GM20431 (cell line): ENCODE measurements around the gene PTHLH.

Source experiments
- in situ Hi-C: fragments of 300-500 bp; cut with MseI, MboI; formaldehyde crosslinking; loops from one replicate; pipeline ENCODE4 v1.15.0; 2020; ENCODE audit warnings: low sequenced_read_pairs; ENCODE audit not compliant: unreplicated experiment

The PTHLH gene

DNA sequence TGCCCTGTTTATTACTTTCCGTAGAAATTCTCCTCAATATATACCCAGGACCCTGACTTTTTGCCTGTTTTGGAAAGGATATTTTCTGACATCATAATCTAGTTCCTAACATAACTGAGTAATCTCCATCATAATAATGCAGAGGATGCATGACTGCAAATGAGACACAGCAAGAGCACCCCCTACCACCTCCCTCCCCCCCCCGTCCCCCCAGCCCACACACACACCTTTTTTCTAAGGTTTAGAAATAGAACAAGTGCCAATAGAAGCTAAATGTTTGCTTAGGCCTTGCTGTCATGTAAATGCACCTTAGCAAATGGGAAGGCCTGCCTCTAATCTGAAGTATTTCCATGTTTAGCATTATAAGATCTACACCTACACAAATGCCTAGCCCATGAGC, at the start of gene PTHLH:
Gene PTHLH (minus strand): TSS at position 13 of the 400 bp plus-strand sequence. CDS start 3,239 bp downstream, outside the sequence.
- in situ Hi-C loops: no loop called here

DNA sequence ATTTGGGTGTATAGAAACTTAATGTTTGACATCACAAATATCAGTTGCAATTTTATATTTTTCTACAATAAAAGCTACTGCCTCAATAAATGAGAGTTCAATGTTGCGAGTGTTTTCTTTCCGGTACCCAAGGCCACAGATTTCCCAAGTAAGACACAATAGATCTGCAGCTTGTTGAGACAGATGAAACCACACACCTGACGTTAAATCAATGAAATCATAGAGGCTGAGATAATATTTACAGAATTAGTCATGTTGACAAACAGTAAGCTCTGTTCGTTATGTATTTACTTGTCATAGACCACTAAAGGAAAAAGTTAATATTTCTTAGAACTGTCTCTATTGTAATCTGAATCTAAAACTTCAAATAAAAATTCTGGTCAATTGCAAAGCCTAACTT, 49.2 kb upstream of the PTHLH start:
- in situ Hi-C loops: no loop called here

DNA sequence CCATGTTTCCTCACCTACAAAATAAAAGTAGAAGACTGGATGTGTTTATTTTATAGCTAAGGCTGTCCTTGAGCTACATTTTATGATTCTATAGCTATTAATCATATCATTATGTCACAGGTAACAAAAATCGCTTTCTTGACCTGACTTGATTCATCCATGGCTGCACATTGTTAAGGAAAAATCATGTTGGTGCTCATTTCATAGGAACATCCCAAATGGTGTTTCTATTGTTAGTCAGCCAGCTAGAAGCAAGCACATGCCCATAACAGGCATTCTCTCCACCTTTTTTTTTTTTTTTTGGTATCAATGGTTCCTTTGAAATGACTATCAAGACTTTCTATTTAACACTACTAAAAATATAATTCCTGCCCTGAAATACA, 45.3 kb upstream of the PTHLH start:
- in situ Hi-C loops: no loop called here

DNA sequence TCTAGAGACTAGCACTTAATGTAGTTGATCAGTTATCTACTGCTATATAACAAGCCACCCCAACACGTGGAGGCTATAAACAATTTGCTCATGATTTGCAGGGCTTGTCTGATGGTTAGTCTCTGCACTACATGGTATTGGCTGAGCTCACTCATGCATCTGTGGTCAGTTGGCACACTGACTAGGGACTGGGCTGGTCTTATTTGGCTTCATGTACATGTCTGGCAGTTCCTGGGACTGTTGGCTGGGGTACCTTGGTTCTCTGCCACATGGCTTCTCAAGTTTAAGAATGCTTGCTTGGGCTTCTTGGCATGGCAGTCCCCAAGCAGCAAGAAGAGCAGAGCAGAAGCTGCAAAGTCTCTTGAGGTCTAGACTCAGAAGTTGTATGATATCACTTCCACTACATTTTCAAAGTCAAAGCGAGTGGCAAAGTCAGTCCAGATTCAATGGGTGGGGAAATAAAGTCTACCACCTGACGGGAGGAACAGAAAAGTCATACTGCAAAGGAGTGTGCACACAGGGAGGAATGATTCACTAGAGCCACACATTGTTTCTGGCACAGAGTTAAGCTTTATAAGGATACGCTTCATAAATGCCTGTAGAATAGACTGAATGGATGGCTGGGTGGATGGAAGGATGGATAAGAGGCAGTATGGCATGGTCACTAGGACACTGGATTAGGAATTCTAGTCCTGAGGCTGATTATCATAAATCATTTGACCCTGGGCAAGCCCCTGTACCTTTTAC, 44.8 kb upstream of the PTHLH start:
- in situ Hi-C loops: no loop called here

DNA sequence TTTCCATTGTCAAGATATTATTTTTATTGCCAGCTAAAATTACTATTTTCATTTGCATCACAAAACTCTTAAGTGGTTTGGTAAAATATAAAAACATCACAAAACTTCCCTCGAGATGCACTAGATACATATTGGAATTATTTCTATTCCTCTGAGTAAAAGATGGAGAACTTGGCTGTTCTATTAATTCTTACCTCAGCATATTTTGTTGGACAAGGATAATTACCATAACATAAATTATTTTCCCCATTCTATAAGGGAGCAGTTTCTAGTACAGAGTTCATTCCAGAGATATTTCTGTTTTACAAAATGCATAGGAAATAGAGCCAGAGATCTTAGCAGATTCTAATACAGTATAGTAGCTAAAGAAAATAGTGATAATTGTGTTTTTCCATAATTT, 42.6 kb upstream of the PTHLH start:
- in situ Hi-C loops: no loop called here

DNA sequence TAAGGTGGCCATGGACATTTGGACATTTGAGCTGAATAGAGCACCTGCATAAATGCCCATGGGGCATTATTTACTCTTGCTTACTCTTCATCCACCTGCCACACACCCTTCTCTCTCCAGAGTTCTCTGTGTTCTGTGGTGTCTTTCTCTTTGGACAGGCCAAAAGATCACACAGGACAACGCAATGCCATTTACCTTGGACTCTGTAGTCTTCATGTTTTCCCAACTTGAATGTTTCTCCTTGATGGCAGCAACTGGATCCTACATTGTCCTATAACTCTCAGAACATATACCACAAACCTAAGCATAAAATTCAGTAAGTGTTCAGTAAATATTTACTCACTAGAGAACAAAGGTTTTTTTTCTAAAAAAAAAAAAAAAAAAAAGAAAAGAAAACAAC, 41.7 kb upstream of the PTHLH start:
- in situ Hi-C loops: no loop called here

DNA sequence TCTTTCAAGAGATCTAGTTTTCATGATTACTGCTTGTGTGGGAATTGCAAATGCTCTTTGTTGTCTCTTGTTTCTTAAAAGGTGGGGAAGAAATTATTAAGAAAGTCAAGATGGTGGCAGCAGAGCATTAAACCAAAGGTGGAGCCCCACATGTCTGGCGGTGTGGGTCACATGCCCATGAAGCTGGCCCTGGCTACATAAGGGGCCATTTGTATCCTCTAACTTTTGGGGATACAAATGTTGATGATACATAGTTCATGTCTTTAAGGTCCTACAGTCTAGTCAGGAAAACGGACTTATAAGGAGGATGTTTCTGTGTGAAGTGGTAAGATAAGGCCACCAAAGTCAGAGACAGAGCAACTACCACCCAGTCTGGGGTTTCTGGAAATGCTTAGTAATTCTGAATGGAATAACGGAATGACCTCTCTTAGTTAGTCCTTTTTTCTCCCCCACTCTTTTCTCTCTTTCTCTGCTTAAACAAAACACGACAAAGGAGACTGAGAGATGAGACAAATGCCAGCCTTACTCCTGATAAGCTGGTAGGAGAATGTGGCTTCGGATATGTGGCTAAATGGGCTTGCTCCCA, 39.9 kb upstream of the PTHLH start:
- in situ Hi-C loops: no loop called here

DNA sequence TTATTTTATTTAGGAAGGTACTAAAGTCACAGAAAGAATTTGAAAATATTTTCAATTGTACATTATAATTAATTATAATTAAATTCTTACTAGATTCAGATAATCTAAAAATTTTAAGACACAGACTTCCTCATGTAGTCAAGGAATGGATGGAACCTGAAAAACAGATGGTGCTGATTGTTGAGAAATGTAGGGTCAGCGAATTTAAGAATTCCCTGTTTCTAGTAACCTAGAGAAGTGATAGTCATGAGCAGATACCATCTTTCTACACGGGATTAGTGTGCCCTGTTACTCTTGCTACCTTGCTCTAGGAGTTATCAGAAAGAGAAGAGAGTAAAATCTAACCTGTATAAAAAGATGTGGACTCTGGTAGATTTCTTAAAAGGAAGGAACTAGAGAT, 37.5 kb upstream of the PTHLH start:
- in situ Hi-C loops: no loop called here

DNA sequence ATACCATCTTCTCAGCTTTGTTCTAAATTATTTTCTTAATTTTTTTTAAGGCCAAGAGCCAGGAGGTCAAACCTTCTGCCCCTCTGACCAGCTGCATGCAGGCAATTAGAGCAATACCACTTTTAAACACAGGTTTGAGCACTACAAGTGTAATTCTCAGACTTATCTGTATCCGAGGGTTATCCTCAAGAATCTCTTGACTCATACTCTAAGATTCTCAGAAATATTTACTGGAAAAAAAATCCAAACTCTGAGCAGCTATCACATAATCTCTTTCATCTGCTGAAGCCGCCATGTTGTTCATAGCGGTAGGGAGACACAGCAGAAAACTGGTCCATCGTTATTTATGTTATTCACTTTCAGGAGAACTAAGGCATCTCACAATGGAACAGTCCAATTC, 27.4 kb upstream of the PTHLH start:
- in situ Hi-C loops: no loop called here

DNA sequence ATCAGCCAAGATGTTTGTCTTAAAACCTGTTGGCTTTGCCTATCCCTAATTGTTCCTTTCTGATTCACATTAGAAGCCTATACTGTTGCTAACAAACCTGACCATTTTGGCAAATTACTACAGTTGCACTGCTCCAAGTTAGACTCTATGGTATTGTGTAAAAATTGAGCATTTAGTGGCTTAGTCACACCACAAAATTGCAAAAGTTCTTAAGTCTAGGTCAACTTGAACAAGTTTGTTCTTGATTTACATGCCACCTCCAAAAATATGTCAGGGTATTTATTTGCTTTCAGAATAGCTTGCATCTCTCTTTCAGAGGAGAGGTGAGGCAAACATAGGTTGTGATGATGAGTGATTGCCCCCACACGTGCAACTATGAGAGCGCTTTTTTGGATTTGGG, 27.0 kb upstream of the PTHLH start:
- in situ Hi-C loops: no loop called here

DNA sequence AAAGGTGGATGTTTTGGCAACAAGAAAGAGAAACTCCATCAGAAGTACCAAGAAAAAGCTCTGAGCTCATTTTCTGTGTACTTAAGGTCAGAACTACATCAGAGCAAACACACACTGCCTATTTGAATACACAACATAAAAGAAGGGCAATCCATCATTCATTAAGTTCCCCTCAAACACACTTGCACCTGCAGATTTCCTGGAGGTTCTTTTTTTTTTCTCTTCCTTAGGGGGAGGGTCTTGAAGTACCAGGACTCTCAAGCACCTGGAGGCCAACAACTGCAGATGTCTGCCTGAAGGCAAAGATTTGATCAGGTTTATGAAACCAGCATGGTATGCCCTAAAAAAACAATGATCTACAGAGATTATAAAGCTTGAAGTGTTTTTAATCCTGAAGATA, 26.1 kb upstream of the PTHLH start:
- in situ Hi-C loops: no loop called here

DNA sequence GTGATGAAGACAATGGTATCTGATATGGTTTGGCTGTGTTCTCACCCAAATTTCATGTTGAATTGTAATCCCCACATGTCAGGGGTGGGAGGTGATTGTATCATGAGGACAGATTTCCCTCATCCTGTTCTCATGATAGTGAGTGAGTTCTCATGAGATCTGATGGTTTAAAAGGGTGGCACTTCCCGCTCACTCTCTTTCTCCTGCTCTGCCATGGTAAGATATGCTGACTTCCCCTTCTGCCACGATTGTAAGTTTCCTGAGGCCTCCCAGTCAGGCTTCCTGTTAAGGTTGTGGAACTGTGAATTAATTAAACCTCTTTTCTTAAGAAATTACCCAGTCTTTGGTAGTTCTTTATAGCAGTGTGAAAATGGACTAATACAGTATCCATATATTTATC, 25.6 kb upstream of the PTHLH start:
- in situ Hi-C loops: no loop called here

DNA sequence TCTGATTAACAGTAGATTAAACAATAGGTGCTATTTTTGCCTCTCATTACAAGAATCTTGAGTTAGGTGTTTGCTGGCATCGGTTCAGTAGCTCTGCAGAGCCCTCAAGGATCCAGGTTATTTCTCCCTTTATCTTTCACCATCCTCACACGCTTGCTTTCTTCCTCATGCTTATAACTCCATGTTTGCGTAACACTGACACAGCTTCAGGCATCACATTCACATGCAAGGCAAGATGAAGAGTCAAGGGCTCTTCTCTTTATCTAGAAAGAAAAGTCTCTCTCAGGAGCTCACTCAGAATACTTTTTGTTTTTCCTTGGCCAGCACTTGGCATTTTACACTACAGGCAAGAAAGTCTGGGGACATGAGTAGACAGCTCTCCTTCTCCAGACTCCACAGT, 24.2 kb upstream of the PTHLH start:
- in situ Hi-C loops: no loop called here

DNA sequence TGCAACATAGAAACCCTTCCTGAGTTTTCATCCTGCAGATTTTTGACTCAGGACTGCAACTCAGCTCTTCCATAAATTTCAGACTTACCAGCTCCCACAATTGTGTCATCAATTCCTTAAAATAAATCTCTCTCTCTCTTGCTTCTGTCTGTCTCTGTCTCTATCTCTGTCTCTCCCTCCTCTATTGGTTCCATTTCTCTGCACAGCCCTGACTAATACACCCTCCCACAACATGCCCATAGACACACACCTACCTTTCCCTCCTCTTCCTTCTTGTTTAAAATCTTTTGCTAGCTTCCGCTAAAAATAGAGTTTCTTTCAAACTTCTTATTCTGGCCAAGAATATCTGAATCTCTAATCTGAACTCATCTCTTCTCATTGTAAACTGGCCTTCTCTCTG, 22.9 kb upstream of the PTHLH start:
- in situ Hi-C loops: no loop called here

DNA sequence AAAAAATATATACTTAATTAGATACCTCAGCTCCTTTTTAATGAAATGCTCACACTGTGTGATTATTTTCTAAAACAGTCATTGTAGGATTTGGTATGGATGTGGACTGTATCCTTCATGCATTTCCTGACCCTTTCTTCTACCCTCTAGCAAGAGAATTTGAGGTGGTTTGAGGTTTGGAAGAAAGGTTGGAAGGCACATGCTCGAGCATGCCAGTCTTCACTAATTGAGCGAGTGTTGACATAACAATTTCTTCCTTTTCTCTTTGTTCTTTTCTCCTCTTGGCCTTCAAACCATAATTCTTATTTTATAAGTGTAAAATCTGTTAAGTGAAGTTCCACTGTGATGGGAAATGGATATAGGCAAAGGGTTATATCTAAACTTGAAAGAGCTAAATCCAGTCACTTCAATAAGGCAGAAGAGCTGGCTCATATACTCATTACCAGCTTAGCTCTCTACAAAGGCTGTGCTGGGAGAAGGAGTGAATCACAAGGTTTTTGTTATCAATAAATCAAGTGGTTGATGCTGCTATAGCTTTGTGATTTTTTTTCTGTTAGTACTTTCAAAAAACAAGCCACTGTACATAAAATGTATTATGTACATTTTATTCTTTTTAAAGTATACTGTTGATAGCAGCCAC, 16.2 kb upstream of the PTHLH start:
- in situ Hi-C loops: no loop called here

DNA sequence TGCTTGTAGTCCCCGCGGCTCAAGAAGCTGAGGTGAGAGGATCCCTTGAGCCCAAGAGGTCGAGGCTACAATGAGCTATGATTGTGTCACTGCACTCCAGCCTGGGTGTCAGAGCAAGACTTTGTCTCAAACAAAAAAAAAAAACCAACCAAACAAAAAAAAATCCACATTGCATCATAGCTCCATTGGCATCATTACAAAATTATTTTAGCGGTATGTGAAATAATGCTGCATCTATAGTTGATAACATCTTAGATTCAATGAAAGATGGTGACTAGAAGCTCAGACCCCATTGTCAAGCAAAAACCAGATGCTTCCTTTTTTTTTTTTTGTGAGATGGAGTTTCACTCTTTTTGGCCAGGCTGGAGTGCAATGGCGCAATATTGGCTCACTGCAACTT, 14.8 kb upstream of the PTHLH start:
- in situ Hi-C loops: no loop called here

DNA sequence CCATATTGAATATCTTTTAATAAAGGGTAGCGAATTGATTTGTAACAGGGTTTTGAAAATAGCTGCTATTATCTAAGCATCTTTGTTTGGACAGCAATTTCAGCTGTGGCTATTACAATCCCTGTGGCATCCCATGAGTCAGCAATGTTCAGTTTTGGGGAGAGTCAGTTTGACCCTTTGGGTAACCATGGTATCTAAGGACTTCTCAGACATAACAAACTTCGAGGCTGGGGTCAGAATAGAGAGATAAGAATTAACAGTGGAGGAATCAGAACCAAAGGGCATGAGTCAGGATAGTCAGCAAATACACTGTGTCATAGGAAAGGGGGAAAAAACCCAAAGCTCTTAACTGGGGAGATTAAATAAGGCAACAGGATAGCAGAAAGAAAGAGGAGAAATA, 11.7 kb upstream of the PTHLH start:
- in situ Hi-C loops: no loop called here

DNA sequence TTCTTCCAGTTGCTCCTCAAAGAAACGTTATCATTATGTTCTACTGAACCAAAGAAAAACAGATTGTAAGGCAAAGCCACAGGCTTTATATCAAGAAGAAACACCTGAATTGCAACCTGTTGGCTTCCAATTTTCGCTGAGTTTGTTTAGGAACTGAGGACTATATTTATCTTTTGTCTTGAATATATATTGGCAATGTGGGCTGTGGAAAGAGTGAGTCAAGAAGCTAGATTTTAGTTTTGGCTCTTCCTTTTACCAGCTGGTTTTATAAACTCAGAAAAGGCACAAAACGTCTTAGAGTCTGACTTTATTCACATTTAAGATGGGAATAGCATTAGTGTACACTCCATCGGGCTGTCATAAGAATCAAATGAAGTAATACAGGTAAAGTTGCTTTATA, 10.4 kb upstream of the PTHLH start:
- in situ Hi-C loops: no loop called here

DNA sequence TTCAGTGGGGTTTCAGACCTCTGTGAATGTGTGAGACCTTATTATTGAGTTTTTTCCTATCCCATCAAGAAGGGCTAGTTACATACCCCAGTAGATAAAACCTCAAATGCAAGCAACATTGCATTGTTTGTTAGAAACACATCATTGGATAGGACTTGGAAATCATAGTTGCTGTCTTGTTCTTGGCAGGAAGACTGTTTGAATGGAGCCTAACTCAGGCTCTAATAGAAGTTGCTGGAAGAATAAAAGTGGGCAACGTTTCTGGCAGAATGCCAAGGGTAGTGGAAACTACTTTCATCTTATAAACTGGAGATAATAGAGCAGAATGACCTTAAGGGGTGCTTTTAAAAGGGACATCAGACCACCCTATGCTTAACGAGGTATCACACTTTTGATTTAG, 9.9 kb upstream of the PTHLH start:
- in situ Hi-C loops: no loop called here

DNA sequence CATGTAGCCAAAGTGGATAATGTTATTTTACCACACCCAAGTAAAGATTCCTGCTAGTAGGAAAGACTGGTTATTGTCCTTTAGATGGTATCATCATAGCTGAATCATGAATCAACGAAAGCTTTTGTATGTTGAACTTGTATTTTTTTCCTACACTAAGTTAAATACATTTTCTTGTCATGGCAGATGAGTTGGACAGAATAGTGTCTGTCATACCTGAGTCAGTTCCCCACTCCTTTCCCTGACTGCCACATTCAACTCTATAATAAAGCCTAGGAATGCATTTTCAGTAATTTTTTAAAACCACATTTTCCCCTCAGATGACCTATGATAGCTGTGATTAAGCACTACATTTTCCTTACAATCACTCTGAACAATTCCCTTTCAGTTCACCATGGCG, 9.3 kb upstream of the PTHLH start:
- in situ Hi-C loops: no loop called here

DNA sequence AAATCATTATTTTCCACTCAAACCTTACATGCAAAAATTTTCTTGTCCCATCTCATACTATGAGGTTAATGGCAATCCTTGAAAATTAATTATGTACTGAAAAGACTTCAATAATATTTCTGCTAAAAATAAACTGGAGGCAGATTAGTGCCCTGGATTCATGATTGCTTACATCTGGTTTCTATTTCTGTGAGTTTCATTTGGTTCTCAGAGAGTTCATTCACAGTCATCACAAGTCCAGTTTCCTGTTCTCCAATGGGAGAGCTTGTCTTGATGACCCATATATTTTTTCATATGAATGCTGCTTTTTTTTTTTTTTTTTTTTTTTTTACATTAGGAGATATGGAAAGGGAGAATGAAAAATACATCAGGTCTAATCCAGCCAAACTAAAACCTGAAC, 6.6 kb upstream of the PTHLH start:
- in situ Hi-C loops: no loop called here
